ENCODE results near the gene HOTAIR. TPM values are rescaled to one million over a fixed set of nuclear protein-coding genes. Genes with fewer than 3 reads are reported as not detected.

Gene HOTAIR
- total and polyA plus RNA-seq, 7 donors, result not detected

GRCh38 chr12:53949631-53950436 is 24.9 kb downstream of the HOTAIR start:
- DNase-seq, result no peak
- Histone ChIP-seq H3K36me3 (no peaks in the 10 kb centered on the region), H3K4me1 (peaks cover 0 to 26% (median 12%) of the 10 kb centered on the region in 4 donors), H3K4me3 (no peak overlapping the region), H3K27me3 (peaks cover 80 to 100% (median 99%) of the 10 kb centered on the region in 3 donors), H3K9me3 (no peaks in the 10 kb centered on the region), H3K27ac (no peak overlapping the region)
- no peak for TF ChIP-seq POLR2A (IDR thresholded peaks at IDR 0.05)
- TF ChIP-seq EP300 (IDR thresholded peaks at IDR 0.05), result no peak
- no peak for TF ChIP-seq POLR2AphosphoS5 (IDR thresholded peaks at IDR 0.05)
- TF ChIP-seq, protein P1, sequence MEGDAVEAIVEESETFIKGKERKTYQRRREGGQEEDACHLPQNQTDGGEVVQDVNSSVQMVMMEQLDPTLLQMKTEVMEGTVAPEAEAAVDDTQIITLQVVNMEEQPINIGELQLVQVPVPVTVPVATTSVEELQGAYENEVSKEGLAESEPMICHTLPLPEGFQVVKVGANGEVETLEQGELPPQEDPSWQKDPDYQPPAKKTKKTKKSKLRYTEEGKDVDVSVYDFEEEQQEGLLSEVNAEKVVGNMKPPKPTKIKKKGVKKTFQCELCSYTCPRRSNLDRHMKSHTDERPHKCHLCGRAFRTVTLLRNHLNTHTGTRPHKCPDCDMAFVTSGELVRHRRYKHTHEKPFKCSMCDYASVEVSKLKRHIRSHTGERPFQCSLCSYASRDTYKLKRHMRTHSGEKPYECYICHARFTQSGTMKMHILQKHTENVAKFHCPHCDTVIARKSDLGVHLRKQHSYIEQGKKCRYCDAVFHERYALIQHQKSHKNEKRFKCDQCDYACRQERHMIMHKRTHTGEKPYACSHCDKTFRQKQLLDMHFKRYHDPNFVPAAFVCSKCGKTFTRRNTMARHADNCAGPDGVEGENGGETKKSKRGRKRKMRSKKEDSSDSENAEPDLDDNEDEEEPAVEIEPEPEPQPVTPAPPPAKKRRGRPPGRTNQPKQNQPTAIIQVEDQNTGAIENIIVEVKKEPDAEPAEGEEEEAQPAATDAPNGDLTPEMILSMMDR (IDR thresholded peaks at IDR 0.05), result no peak
- 4% methylated on average over 34 of the region's 34 CpGs for WGBS, 2 donors
- intact Hi-C loops (cut with DNase I), result no loop called here

DNA sequence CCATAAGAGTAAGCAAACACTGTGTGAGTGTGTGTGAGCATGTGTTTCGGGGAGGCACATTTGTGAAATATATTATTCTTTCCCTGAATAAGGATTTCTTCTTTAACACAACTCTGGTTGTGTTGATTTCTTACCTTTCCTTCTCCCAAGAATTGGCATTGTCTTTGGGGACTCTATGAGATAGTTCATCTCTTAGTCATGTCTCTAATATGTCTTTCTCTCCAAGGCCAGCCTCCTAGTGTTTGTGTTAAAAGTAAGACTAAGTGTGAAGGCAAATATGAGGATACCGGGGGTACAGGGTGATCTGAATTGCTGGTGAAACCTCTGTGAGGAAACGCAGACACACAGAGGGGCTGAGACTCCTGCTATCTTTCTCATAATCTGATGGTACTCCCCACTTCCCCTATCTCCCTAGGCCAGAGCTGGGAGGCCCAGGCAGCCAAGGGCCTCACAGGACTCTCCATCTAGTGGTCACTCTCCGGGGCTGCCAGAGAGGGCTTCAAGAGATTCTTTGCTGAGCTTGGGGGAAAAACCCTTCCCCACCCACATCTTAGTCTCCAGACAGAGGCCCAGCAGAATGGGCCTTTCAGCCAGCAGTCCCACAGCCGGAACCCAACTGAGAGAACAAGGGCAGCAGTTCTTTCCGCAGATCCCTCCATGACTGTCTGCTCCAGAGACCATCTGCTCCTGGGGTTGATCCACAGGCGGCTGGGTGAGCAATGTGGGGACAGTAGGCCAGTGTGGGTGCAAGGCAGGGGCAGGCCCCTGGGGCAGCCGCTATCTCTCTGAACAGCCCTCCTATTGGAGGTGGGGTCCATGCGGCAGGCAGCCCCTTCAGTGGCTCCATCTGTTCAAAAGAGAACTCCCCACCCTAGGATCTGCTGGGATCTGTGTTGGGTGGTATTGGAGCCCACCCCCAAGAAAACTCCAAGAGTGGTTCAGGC is 25.8 kb downstream of the HOTAIR start:
- no peaks in the 10 kb centered on the region for H3K36me3 ChIP-seq
- TF ChIP-seq POLR2AphosphoS5 (IDR thresholded peaks at IDR 0.05) (no peak), EP300 (IDR thresholded peaks at IDR 0.05) (no peak), POLR2A (IDR thresholded peaks at IDR 0.05) (no peak)
- TF ChIP-seq, protein P1 (IDR thresholded peaks at IDR 0.05), result no peak
- 36 to 45% methylated on average over 9 of the region's 9 CpGs for WGBS, 2 donors
- peaks cover 78 to 100% (median 99%) of the 10 kb centered on the region in 3 donors for H3K27me3 ChIP-seq
- intact Hi-C loops (cut with DNase I), result no loop called here
- H3K4me3 ChIP-seq, result no peak overlapping the region
- H3K4me1 ChIP-seq, result peaks cover 0 to 25% (median 12%) of the 10 kb centered on the region in 4 donors
- no peak overlapping the region for H3K27ac ChIP-seq
- no peak for DNase-seq
- H3K9me3 ChIP-seq, result no peaks in the 10 kb centered on the region

DNA sequence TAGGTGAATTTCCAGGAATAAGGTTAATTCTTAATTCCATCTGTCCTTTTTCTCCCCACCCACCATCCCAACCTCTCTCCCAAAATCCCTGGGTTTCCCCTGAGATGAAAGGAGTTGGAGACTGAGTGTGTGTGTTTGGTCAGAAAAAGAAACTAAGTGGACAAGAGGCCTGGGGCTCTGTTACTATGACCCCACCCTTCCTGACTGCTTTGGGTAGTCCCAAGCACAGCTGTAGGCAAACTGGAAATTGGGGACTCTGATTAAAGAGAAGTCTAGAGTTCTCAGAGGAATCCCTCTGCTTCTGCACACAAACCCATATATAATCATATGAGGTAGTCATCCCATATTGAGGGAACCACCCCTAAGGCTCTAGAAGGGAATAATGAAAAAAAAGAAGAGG is 27.0 kb downstream of the HOTAIR start:
- H3K9me3 ChIP-seq, result no peaks in the 10 kb centered on the region
- H3K36me3 ChIP-seq, result no peaks in the 10 kb centered on the region
- peaks cover 0 to 19% (median 12%) of the 10 kb centered on the region in 4 donors for H3K4me1 ChIP-seq
- no peak for DNase-seq
- intact Hi-C loops (cut with DNase I), result no loop called here
- no peak overlapping the region for H3K27ac ChIP-seq
- no peak for TF ChIP-seq POLR2A (IDR thresholded peaks at IDR 0.05)
- no peak for TF ChIP-seq POLR2AphosphoS5 (IDR thresholded peaks at IDR 0.05)
- no peak for TF ChIP-seq EP300 (IDR thresholded peaks at IDR 0.05)
- TF ChIP-seq, protein P1 (IDR thresholded peaks at IDR 0.05), result no peak
- H3K27me3 ChIP-seq, result peaks cover 68 to 100% (median 99%) of the 10 kb centered on the region in 3 donors
- no peak overlapping the region for H3K4me3 ChIP-seq

DNA sequence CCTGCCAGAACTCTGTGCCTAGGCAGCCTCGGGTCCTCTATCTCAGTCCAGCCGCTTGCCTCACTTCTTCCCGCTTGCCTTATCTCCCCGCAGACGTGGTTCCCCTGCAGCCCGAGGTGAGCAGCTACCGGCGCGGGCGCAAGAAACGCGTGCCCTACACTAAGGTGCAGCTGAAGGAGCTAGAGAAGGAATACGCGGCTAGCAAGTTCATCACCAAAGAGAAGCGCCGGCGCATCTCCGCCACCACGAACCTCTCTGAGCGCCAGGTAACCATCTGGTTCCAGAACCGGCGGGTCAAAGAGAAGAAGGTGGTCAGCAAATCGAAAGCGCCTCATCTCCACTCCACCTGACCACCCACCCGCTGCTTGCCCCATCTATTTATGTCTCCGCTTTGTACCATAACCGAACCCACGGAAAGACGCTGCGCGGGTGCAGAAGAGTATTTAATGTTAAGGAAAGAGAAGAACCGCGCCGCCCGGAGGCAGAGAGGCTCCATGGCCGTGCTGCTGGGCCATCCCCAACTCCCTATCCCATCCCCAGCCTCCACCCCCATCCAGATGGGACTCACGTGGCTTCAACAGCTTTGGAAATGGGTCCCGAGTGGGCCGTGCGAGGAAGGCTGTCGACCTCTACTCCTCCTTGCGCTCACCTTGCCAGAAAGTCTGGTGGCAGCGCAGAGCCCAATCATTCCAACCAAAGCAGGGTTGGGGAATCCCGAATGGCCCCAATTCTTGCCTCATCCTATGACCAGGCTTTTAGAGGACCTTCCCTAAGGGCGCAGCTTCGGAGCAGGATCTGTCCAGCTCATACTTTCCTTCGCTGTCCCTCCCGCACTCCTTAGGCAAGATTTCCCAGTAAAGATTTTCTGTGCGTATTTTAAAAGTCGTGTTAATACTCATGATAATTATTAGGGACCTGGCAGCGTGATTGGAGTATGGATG is 29.6 kb downstream of the HOTAIR start:
- H3K36me3 ChIP-seq, result no peaks in the 10 kb centered on the region
- TF ChIP-seq, protein P1 (IDR thresholded peaks at IDR 0.05), result no peak
- TF ChIP-seq EP300 (IDR thresholded peaks at IDR 0.05), result no peak
- no peak for TF ChIP-seq POLR2AphosphoS5 (IDR thresholded peaks at IDR 0.05)
- no peak for TF ChIP-seq POLR2A (IDR thresholded peaks at IDR 0.05)
- 7 to 14% methylated on average over 51 of the region's 51 CpGs for WGBS, 2 donors
- H3K27me3 ChIP-seq, result peaks cover 59 to 100% (median 97%) of the 10 kb centered on the region in 3 donors
- peaks cover 0 to 7% (median 0%) of the 10 kb centered on the region in 4 donors for H3K4me1 ChIP-seq
- intact Hi-C loops (cut with DNase I), result no loop called here
- no peak overlapping the region for H3K4me3 ChIP-seq
- no peak for DNase-seq
- no peaks in the 10 kb centered on the region for H3K9me3 ChIP-seq
- no peak overlapping the region for H3K27ac ChIP-seq

Data from sigmoid colon (tissue), 7 donors.